ENCODE data around the gene NEK9.

- TF ChIP-seq CTCF (IDR thresholded peaks at IDR 0.05) = no peak
- TF ChIP-seq POLR2A (IDR thresholded peaks at IDR 0.05) = no peak
Measured at GRCh38 chr14:75134644-75135043, 7.8 kb upstream of the NEK9 start.
